OCI-LY3 (cell line): ENCODE data around the gene MAZ.
"Not testable (repeated sequence)": the region's sequence is repeated elsewhere in the genome, so short reads cannot be mapped to it uniquely, and the experiment has no call there.

Experiments used
- H2AFZ ChIP-seq: fragments of 200-600, 300-600 bp; shearing (Covaris generic); 2 replicates; pipeline ENCODE4 v1.6.0; 2014; ENCODE audit warnings: antibody characterized with exemption, low read depth, low read length
- H3K27ac ChIP-seq: fragments of 200-600, 300-600 bp; sonication (generic); 2 replicates; pipeline ENCODE4 v1.5.1; 2014; ENCODE audit warnings: mild to moderate bottlenecking, low read length, moderate library complexity, mixed read lengths
- H3K27me3 ChIP-seq: fragments of 200-600, 300-600 bp; sonication (generic); 2 replicates; pipeline ENCODE4 v1.6.1; 2014; ENCODE audit warnings: low read depth, low read length, mixed read lengths
- H3K36me3 ChIP-seq: fragments of 200-600, 300-600 bp; sonication (generic); replicated peaks from 2 replicates; pipeline ENCODE3; 2014; ENCODE audit warnings: low read depth, low read length, mixed read lengths
- H3K4me1 ChIP-seq: fragments of 300-600, 200-600 bp; sonication (generic); 2 replicates; pipeline ENCODE4 v1.6.1; 2014; ENCODE audit warnings: low read length, mixed read lengths
- H3K4me2 ChIP-seq: fragments of 200-600, 300-600 bp; sonication (generic); 2 replicates; pipeline ENCODE4 v1.6.1; 2014; ENCODE audit warnings: low read length, mixed read lengths
- H3K4me3 ChIP-seq: fragments of 300-600, 200-600 bp; sonication (generic); 2 replicates; pipeline ENCODE4 v1.5.1; 2014; ENCODE audit warnings: antibody characterized with exemption, mild to moderate bottlenecking, low read length, moderate library complexity
- H3K79me2 ChIP-seq: fragments of 300-600, 200-600 bp; shearing (Covaris generic); 2 replicates; pipeline ENCODE4 v1.6.1; 2014; ENCODE audit warnings: mild to moderate bottlenecking, low read length, mixed read lengths
- H3K9ac ChIP-seq: fragments of 300-600, 200-600 bp; shearing (Covaris generic); 2 replicates; pipeline ENCODE4 v1.6.0; 2014; ENCODE audit warnings: mild to moderate bottlenecking, low read length, moderate library complexity
- H3K9me3 ChIP-seq: fragments of 200-600, 300-600 bp; shearing (Covaris generic); 2 replicates; pipeline ENCODE4 v1.6.1; 2014; ENCODE audit warnings: low read length, mixed read lengths; ENCODE audit not compliant: insufficient read depth
- H4K20me1 ChIP-seq: fragments of 200-600, 300-600 bp; sonication (generic); 2 replicates; pipeline ENCODE4 v1.6.1; 2016; ENCODE audit warnings: low read length, mixed read lengths; ENCODE audit not compliant: insufficient read depth
- CTCF ChIP-seq: fragments of 200-600, 300-600 bp; sonication (generic); IDR thresholded peaks from 2 replicates; pipeline ENCODE4 v1.5.1; 2014; ENCODE audit warnings: antibody characterized with exemption, low read length, low read depth
- EZH2phosphoT487 ChIP-seq: fragments of 200-600 bp; shearing (Covaris generic); IDR thresholded peaks from 2 replicates; pipeline ENCODE4 v1.6.1; 2018; ENCODE audit warnings: antibody characterized with exemption, mixed run types, low read depth

The MAZ gene

GRCh38 chr16:29770250-29770929 lies 35.9 kb upstream of the MAZ start:
- Histone ChIP-seq H3K27me3 (no peaks in the 10 kb centered on the region), H3K9me3 (no peaks in the 10 kb centered on the region), H3K27ac (no peak overlapping the region), H3K79me2 (no peaks in the 10 kb centered on the region), H3K4me1 (no peaks in the 10 kb centered on the region), H2AFZ (no peak overlapping the region), H3K36me3 (no peaks in the 10 kb centered on the region), H4K20me1 (no peaks in the 10 kb centered on the region), H3K9ac (no peak overlapping the region), H3K4me2 (no peak overlapping the region), H3K4me3 (no peak overlapping the region)
- no peak for TF ChIP-seq EZH2phosphoT487
- no peak for TF ChIP-seq CTCF

GRCh38 chr16:29772330-29772729 lies 34.0 kb upstream of the MAZ start:
- not testable (repeated sequence) for H4K20me1 ChIP-seq, H2AFZ ChIP-seq, H3K4me3 ChIP-seq, H3K9me3 ChIP-seq, H3K4me1 ChIP-seq, H3K27ac ChIP-seq, H3K36me3 ChIP-seq, H3K79me2 ChIP-seq, H3K27me3 ChIP-seq, H3K9ac ChIP-seq, H3K4me2 ChIP-seq

GRCh38 chr16:29774730-29775129 lies 31.6 kb upstream of the MAZ start:
- H3K9me3 ChIP-seq: no peaks in the 10 kb centered on the region
- TF ChIP-seq EZH2phosphoT487 (no peak), CTCF (no peak)
- H3K9ac ChIP-seq: no peak overlapping the region
- H3K27me3 ChIP-seq: peaks cover 14% of the 10 kb centered on the region; the same call in 1 of the 2 replicates
- H3K4me3 ChIP-seq: no peak overlapping the region
- H3K27ac ChIP-seq: no peak overlapping the region
- no peaks in the 10 kb centered on the region for H4K20me1 ChIP-seq
- no peaks in the 10 kb centered on the region for H3K36me3 ChIP-seq
- H3K79me2 ChIP-seq: no peaks in the 10 kb centered on the region
- H3K4me2 ChIP-seq: no peak overlapping the region
- no peaks in the 10 kb centered on the region for H3K4me1 ChIP-seq
- H2AFZ ChIP-seq: no peak overlapping the region

- Histone ChIP-seq H3K4me1 (no peaks in the 10 kb centered on the region), H3K36me3 (no peaks in the 10 kb centered on the region), H3K79me2 (no peaks in the 10 kb centered on the region), H3K9ac (no peak overlapping the region), H3K27ac (no peak overlapping the region), H4K20me1 (no peaks in the 10 kb centered on the region), H3K9me3 (no peaks in the 10 kb centered on the region), H3K27me3 (peaks cover 14% of the 10 kb centered on the region; the same call in 1 of the 2 replicates), H3K4me2 (no peak overlapping the region), H2AFZ (no peak overlapping the region), H3K4me3 (no peak overlapping the region)
- no peak for TF ChIP-seq EZH2phosphoT487
- TF ChIP-seq CTCF: no peak
Measured at GRCh38 chr16:29775742-29776408, 30.5 kb upstream of the MAZ start.
